ENCODE measurements around the gene RBMS1.

GRCh38 chr2:160353166-160353565 is 140.4 kb downstream of the RBMS1 start:
- no peak for TF ChIP-seq JUNB (IDR thresholded peaks at IDR 0.05; ENCODE audit: unreplicated experiment)
- TF ChIP-seq CTCF (conservative IDR thresholded peaks at IDR 0.05; ENCODE audit: low read depth in 2 of 2): peak; percentile 33 to 45; a peak in 3 of 4 replicates
- TF ChIP-seq POLR2AphosphoS5 (IDR thresholded peaks at IDR 0.05; ENCODE audit: low read depth): no peak
- TF ChIP-seq REST (IDR thresholded peaks at IDR 0.05; ENCODE audit: unreplicated experiment): no peak
- no peak for TF ChIP-seq EZH2 (IDR thresholded peaks at IDR 0.05; ENCODE audit: low read depth, unreplicated experiment)
- no peak for TF ChIP-seq EZH2phosphoT487 (IDR thresholded peaks at IDR 0.05; ENCODE audit: unreplicated experiment)
- TF ChIP-seq CREB1 (CRISPR knock-in tag; IDR thresholded peaks at IDR 0.05; ENCODE audit: low read depth): no peak
- TF ChIP-seq, protein P1, sequence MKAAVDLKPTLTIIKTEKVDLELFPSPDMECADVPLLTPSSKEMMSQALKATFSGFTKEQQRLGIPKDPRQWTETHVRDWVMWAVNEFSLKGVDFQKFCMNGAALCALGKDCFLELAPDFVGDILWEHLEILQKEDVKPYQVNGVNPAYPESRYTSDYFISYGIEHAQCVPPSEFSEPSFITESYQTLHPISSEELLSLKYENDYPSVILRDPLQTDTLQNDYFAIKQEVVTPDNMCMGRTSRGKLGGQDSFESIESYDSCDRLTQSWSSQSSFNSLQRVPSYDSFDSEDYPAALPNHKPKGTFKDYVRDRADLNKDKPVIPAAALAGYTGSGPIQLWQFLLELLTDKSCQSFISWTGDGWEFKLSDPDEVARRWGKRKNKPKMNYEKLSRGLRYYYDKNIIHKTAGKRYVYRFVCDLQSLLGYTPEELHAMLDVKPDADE (IDR thresholded peaks at IDR 0.05): no peak
- TF ChIP-seq ZNF462 (CRISPR knock-in tag; IDR thresholded peaks at IDR 0.05): no peak
- TF ChIP-seq STAT1 (IDR thresholded peaks at IDR 0.05; ENCODE audit: unreplicated experiment): no peak
- TF ChIP-seq ZNF114 (CRISPR knock-in tag; IDR thresholded peaks at IDR 0.05): no peak
- TF ChIP-seq ZNF331 (CRISPR knock-in tag; IDR thresholded peaks at IDR 0.05; ENCODE audit: low read depth): no peak

Measured in GM23338 (cell line).